NT2/D1 (cell line): ENCODE results near the gene RC3H2.
"Not testable (repeated sequence)": the region's sequence is repeated elsewhere in the genome, so short reads cannot be mapped to it uniquely, and the experiment has no call there.

Experiments
- DNase-seq: peaks from one replicate; pipeline ENCODE4 v3.0.0-alpha.2; 2011; ENCODE audit warnings: low read depth, low spot score
- H3K27me3 ChIP-seq: 2 replicates; pipeline ENCODE4 v1.6.0; 2011; ENCODE audit warnings: mild to moderate bottlenecking; ENCODE audit not compliant: insufficient read length, insufficient read depth
- H3K36me3 ChIP-seq: 2 replicates; pipeline ENCODE4 v1.6.1; 2011; ENCODE audit warnings: mild to moderate bottlenecking, low read length, mixed read lengths; ENCODE audit not compliant: insufficient read depth, insufficient read length
- H3K4me1 ChIP-seq: 2 replicates; pipeline ENCODE4 v1.5.1; 2011; ENCODE audit not compliant: insufficient read depth, insufficient read length
- H3K4me3 ChIP-seq: 2 replicates; pipeline ENCODE4 v1.5.1; 2011; ENCODE audit warnings: low read depth; ENCODE audit not compliant: insufficient read length
- H3K9ac ChIP-seq: 2 replicates; pipeline ENCODE4 v1.6.0; 2011; ENCODE audit warnings: low read depth; ENCODE audit not compliant: insufficient read length
- H3K9me3 ChIP-seq: 2 replicates; pipeline ENCODE4 v1.5.1; 2011; ENCODE audit warnings: mild to moderate bottlenecking, low read length; ENCODE audit not compliant: insufficient read depth
- SUZ12 ChIP-seq: IDR thresholded peaks from 2 replicates; pipeline ENCODE4 v1.6.1; 2011; ENCODE audit not compliant: insufficient read length, insufficient read depth; ENCODE audit errors: extremely low read depth
- YY1 ChIP-seq: IDR thresholded peaks from 2 replicates; pipeline ENCODE4 v1.6.1; 2011; ENCODE audit not compliant: insufficient read length, insufficient read depth
- ZNF274 ChIP-seq: IDR thresholded peaks from 2 replicates; pipeline ENCODE4 v1.6.1; 2011; ENCODE audit warnings: mild to moderate bottlenecking, low read depth, low read length

Gene RC3H2

GRCh38 chr9:122918310-122918709 is 13.2 kb upstream of the RC3H2 start:
- Histone ChIP-seq H3K9ac (no peak overlapping the region), H3K27me3 (no peaks in the 10 kb centered on the region), H3K4me1 (no peaks in the 10 kb centered on the region), H3K4me3 (no peak overlapping the region), H3K36me3 (peaks cover 19% of the 10 kb centered on the region), H3K9me3 (no peaks in the 10 kb centered on the region)
- no peak for TF ChIP-seq ZNF274
- no peak for TF ChIP-seq YY1
- no peak for DNase-seq

- peak within 1 kb of the TSS; percentile 78 for H3K4me3 ChIP-seq
- TF ChIP-seq ZNF274 (no peak), YY1 (no peak), SUZ12 (no peak)
- no peaks in the 10 kb centered on the region for H3K4me1 ChIP-seq
- peak within 1 kb of the TSS; percentile 97 for H3K9ac ChIP-seq
- no peaks in the 10 kb centered on the region for H3K9me3 ChIP-seq
- H3K36me3 ChIP-seq: peaks cover 27% of the 10 kb centered on the region
- peak; percentile 66 for DNase-seq
- no peaks in the 10 kb centered on the region for H3K27me3 ChIP-seq
Measured at GRCh38 chr9:122912964-122913673, 8.0 kb upstream of the RC3H2 start, which contains the start of gene ZBTB6. ZBTB6 (minus strand) TSS chr9:122913323; CDS start chr9:122912072, 1,251 bp downstream.

- no peak for DNase-seq
- TF ChIP-seq ZNF274 (no peak), SUZ12 (no peak), YY1 (no peak)
- no peaks in the 10 kb centered on the region for H3K27me3 ChIP-seq
Measured at GRCh38 chr9:122912671-122912963, 7.5 kb upstream of the RC3H2 start.

GRCh38 chr9:122906122-122906521 is 963 bp upstream of the RC3H2 start:
- peaks cover 30% of the 10 kb centered on the region for H3K36me3 ChIP-seq
- DNase-seq, H3K4me3 ChIP-seq, H3K9me3 ChIP-seq, H3K9ac ChIP-seq, H3K4me1 ChIP-seq, H3K27me3 ChIP-seq: not testable (repeated sequence)

More at GRCh38 chr9:122912671-122912963, 7.5 kb upstream of the RC3H2 start:
- H3K4me3 ChIP-seq: peak overlapping the region; percentile 78
- H3K9me3 ChIP-seq: no peaks in the 10 kb centered on the region
- peak overlapping the region; percentile 97 for H3K9ac ChIP-seq
- no peaks in the 10 kb centered on the region for H3K4me1 ChIP-seq
- peaks cover 27% of the 10 kb centered on the region for H3K36me3 ChIP-seq

- peak overlapping the region; percentile 93 for H3K9ac ChIP-seq
- TF ChIP-seq ZNF274: no peak
- TF ChIP-seq SUZ12: no peak
- no peak for TF ChIP-seq YY1
- peaks cover 15% of the 10 kb centered on the region for H3K36me3 ChIP-seq
- peak overlapping the region; percentile 81 for H3K4me3 ChIP-seq
- DNase-seq: peak; percentile 42
- H3K27me3 ChIP-seq: no peaks in the 10 kb centered on the region
- no peaks in the 10 kb centered on the region for H3K9me3 ChIP-seq
- no peaks in the 10 kb centered on the region for H3K4me1 ChIP-seq
Measured at GRCh38 chr9:122904466-122904822, 715 bp downstream of the RC3H2 start.

- TF ChIP-seq ZNF274: no peak
- no peak for TF ChIP-seq SUZ12
- no peak for TF ChIP-seq YY1
- Histone ChIP-seq H3K27me3 (no peaks in the 10 kb centered on the region), H3K4me3 (no peak overlapping the region), H3K9me3 (no peaks in the 10 kb centered on the region), H3K4me1 (no peaks in the 10 kb centered on the region), H3K9ac (no peak overlapping the region), H3K36me3 (peaks cover 37% of the 10 kb centered on the region)
- no peak for DNase-seq
Measured at GRCh38 chr9:122900791-122901190, 4.4 kb downstream of the RC3H2 start.

- Histone ChIP-seq H3K9ac (no peak overlapping the region), H3K36me3 (peaks cover 58% of the 10 kb centered on the region)
Measured at GRCh38 chr9:122897969-122898368, 7.2 kb downstream of the RC3H2 start.

GRCh38 chr9:122888480-122888879 is 16.7 kb downstream of the RC3H2 start:
- TF ChIP-seq ZNF274 (no peak), SUZ12 (no peak), YY1 (no peak)
- no peak overlapping the region for H3K4me3 ChIP-seq
- no peak for DNase-seq
- no peaks in the 10 kb centered on the region for H3K4me1 ChIP-seq
- no peak overlapping the region for H3K9ac ChIP-seq
- no peaks in the 10 kb centered on the region for H3K9me3 ChIP-seq
- peaks cover 73% of the 10 kb centered on the region for H3K36me3 ChIP-seq
- H3K27me3 ChIP-seq: no peaks in the 10 kb centered on the region

More at GRCh38 chr9:122897969-122898368, 7.2 kb downstream of the RC3H2 start:
- Histone ChIP-seq H3K9me3 (no peaks in the 10 kb centered on the region), H3K27me3 (no peaks in the 10 kb centered on the region), H3K4me3 (no peak overlapping the region), H3K4me1 (no peaks in the 10 kb centered on the region)
- no peak for TF ChIP-seq ZNF274
- TF ChIP-seq SUZ12: no peak
- TF ChIP-seq YY1: no peak
- no peak for DNase-seq
